ENCODE data around the gene FOXP4. TPM values are rescaled to one million over a fixed set of nuclear protein-coding genes. Genes with fewer than 3 reads are reported as not detected.

FOXP4 gene, protein sequence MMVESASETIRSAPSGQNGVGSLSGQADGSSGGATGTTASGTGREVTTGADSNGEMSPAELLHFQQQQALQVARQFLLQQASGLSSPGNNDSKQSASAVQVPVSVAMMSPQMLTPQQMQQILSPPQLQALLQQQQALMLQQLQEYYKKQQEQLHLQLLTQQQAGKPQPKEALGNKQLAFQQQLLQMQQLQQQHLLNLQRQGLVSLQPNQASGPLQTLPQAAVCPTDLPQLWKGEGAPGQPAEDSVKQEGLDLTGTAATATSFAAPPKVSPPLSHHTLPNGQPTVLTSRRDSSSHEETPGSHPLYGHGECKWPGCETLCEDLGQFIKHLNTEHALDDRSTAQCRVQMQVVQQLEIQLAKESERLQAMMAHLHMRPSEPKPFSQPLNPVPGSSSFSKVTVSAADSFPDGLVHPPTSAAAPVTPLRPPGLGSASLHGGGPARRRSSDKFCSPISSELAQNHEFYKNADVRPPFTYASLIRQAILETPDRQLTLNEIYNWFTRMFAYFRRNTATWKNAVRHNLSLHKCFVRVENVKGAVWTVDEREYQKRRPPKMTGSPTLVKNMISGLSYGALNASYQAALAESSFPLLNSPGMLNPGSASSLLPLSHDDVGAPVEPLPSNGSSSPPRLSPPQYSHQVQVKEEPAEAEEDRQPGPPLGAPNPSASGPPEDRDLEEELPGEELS
- total RNA-seq, result 3.5 TPM

DNA sequence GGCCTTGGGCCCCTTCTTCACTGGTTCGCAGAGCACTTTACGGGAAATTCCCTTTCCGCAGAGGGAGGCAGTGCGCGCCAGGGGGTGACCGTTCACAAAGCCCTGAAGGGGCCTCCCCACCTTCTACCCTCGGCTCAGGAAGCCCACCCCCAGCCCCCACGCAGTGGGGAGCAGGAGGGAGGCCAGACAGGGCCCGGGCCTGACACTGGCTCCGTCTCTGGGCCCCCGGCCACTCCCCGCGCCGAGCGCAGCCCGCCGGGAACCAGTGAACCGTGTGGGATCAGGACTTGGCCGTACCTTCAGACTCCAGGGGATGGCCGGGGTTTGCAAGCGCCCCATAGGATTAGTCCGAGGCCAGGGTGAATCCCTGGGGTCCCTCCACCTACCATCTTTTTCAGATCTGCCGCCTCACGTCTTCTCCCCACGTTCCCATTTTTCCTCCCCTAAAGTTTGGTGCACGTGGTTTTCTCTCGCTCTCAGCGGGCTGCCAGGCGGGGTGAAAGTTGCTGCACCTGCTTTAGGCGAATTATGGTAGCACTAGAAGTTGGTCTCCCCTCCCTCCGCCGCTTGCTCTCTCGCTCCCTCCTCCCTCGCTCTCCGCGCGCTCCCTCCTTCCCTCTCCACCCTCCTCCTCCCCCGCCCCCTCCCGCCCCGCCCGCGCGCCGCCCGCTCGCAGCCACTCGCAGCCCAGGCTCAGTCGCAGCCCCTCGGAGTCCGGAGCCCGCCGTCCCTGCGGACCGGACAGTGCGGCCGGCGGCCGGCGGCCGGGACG, at the start of gene FOXP4:
TSS of gene FOXP4 (plus strand) at position 679 of the 772 bp plus-strand sequence. CDS start 19,380 bp downstream, outside the sequence.
- H3K9me3 ChIP-seq (ENCODE audit: low read depth, low read length), result no peaks in the 10 kb centered on the region
- H3K4me1 ChIP-seq (ENCODE audit: insufficient read depth, low read length), result peaks cover 33% of the 10 kb centered on the region
- peak within 1 kb of the TSS; percentile 48 for H3K4me3 ChIP-seq (ENCODE audit: low read length)
- H3K27me3 ChIP-seq (ENCODE audit: insufficient read depth, low read length), result peaks cover 27% of the 10 kb centered on the region

DNA sequence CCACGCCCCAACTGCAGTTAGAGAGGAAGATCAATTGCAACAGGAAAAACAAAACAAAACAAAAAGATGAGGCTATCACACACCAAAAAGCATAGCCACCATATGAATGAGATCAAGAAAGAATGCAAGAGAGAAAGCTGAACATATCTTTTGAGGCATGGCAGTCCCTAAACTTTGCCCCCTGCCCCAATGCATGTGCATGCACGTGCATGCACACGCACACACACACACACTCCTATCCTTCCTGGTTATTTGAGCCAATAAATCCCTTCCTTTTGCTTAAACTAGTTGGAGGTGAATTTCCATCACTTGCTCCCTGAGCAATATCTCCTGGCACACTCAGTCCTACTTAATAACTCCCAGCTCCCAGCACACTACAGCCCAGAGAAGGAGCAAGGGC, 48.6 kb upstream of the FOXP4 start:
- H3K4me1 ChIP-seq (ENCODE audit: insufficient read depth, low read length), result no peaks in the 10 kb centered on the region
- H3K27me3 ChIP-seq (ENCODE audit: insufficient read depth, low read length), result peaks cover 10% of the 10 kb centered on the region
- H3K9me3 ChIP-seq (ENCODE audit: low read depth, low read length), result no peaks in the 10 kb centered on the region
- no peak overlapping the region for H3K4me3 ChIP-seq (ENCODE audit: low read length)

- Histone ChIP-seq H3K4me1 (ENCODE audit: insufficient read depth, low read length) (no peaks in the 10 kb centered on the region), H3K4me3 (ENCODE audit: low read length) (no peak overlapping the region), H3K9me3 (ENCODE audit: low read depth, low read length) (no peaks in the 10 kb centered on the region), H3K27me3 (ENCODE audit: insufficient read depth, low read length) (peaks cover 14% of the 10 kb centered on the region)
Measured at GRCh38 chr6:41497994-41498393, 48.2 kb upstream of the FOXP4 start.

- Histone ChIP-seq H3K4me1 (ENCODE audit: insufficient read depth, low read length) (peaks cover 3% of the 10 kb centered on the region), H3K27me3 (ENCODE audit: insufficient read depth, low read length) (peaks cover 23% of the 10 kb centered on the region), H3K9me3 (ENCODE audit: low read depth, low read length) (no peaks in the 10 kb centered on the region), H3K4me3 (ENCODE audit: low read length) (no peak overlapping the region)
Measured at GRCh38 chr6:41498968-41499599, 47.1 kb upstream of the FOXP4 start.

- peaks cover 35% of the 10 kb centered on the region for H3K27me3 ChIP-seq (ENCODE audit: insufficient read depth, low read length)
- H3K4me3 ChIP-seq (ENCODE audit: low read length), result no peak overlapping the region
- H3K9me3 ChIP-seq (ENCODE audit: low read depth, low read length), result no peaks in the 10 kb centered on the region
- H3K4me1 ChIP-seq (ENCODE audit: insufficient read depth, low read length), result peaks cover 16% of the 10 kb centered on the region
Measured at GRCh38 chr6:41500561-41500960, 45.6 kb upstream of the FOXP4 start.

DNA sequence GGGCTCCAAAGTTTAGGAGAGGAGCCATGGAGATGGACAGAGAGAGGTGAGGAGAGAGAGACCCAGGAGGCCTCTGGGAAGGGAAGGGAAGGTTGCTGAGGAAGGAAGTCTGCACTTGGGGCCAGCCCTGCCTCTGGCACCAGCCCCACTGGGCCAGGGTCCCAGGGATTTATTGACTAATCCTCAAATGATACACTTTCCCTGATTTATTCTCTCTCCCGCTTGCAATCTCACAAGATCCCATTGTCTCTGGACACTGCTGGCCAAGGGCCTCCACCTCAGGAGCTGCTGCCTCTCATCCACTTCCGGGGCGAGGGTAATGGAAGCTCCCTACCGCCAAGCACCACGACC, 43.6 kb upstream of the FOXP4 start:
- Histone ChIP-seq H3K4me1 (ENCODE audit: insufficient read depth, low read length) (peaks cover 18% of the 10 kb centered on the region), H3K9me3 (ENCODE audit: low read depth, low read length) (no peaks in the 10 kb centered on the region), H3K27me3 (ENCODE audit: insufficient read depth, low read length) (peaks cover 44% of the 10 kb centered on the region), H3K4me3 (ENCODE audit: low read length) (no peak overlapping the region)

- Histone ChIP-seq H3K4me1 (ENCODE audit: insufficient read depth, low read length) (peaks cover 18% of the 10 kb centered on the region), H3K9me3 (ENCODE audit: low read depth, low read length) (no peaks in the 10 kb centered on the region), H3K27me3 (ENCODE audit: insufficient read depth, low read length) (peaks cover 50% of the 10 kb centered on the region), H3K4me3 (ENCODE audit: low read length) (no peak overlapping the region)
Measured at GRCh38 chr6:41502917-41503671, 43.1 kb upstream of the FOXP4 start.

DNA sequence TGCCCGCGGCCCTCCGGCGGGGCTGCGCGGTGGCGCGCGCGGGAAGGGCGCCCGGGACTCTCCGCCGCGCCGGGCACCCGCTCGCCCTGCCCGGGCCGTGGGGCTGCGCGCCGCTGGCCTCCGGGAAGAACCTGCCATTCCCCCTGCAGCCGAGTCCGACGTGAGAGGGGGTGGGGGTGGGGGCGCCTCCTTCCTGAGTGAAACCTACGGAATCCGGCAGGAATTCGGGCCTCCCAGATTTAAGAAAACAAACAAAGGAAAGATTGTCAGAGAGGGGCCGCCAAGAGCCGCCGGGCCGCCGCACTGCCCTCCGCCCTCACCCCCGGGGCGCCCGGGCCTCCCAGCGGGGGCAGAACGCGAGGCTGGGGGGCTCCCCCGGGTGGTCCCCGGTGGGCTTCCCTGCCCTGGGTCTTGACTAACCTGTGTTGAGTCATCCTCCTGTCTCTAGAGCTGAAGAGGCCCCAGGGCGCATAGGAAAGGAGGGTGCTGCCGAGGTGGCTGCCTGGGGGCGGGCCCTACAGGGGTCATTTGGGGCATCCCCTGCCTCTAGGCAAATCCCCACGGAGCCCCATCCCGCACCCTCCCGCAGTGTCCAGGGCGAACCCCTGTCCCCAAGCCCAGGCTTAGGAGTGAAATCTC, 42.2 kb upstream of the FOXP4 start:
- Histone ChIP-seq H3K27me3 (ENCODE audit: insufficient read depth, low read length) (peaks cover 51% of the 10 kb centered on the region), H3K4me1 (ENCODE audit: insufficient read depth, low read length) (peaks cover 18% of the 10 kb centered on the region), H3K4me3 (ENCODE audit: low read length) (no peak overlapping the region), H3K9me3 (ENCODE audit: low read depth, low read length) (no peaks in the 10 kb centered on the region)

DNA sequence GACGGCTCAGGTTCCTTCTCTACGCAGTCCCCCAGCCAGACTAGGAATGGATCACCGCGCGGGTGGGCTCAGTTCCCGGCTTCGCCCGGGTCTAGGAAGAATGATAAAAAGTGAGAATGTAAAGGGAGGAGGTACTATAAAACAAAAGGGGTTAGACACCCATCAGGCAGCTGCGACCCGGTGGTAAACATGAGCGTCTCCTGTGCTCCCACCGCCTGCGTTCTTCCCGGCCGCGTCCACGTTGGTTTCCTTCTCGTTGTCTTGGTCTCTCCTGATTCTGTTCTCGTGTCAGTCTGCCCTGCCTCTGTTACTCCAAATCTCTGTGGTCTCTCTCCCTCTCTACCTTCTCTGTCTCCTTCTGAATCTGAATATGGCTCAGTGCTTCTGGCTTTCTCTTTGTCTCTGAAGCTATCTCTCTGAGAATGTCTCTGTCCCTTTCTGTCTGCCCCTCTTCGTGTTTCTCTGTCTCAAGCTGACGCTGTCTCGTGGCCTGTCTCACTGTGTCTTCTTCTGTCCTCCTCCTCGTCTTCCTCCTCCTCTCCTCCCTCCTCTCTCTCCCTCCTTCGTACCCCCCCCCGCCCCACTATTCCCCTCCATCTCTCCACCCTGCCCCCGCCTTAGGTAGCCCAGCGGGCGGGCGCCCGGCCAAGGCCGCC, 41.6 kb upstream of the FOXP4 start:
- no peaks in the 10 kb centered on the region for H3K9me3 ChIP-seq (ENCODE audit: low read depth, low read length)

DNA sequence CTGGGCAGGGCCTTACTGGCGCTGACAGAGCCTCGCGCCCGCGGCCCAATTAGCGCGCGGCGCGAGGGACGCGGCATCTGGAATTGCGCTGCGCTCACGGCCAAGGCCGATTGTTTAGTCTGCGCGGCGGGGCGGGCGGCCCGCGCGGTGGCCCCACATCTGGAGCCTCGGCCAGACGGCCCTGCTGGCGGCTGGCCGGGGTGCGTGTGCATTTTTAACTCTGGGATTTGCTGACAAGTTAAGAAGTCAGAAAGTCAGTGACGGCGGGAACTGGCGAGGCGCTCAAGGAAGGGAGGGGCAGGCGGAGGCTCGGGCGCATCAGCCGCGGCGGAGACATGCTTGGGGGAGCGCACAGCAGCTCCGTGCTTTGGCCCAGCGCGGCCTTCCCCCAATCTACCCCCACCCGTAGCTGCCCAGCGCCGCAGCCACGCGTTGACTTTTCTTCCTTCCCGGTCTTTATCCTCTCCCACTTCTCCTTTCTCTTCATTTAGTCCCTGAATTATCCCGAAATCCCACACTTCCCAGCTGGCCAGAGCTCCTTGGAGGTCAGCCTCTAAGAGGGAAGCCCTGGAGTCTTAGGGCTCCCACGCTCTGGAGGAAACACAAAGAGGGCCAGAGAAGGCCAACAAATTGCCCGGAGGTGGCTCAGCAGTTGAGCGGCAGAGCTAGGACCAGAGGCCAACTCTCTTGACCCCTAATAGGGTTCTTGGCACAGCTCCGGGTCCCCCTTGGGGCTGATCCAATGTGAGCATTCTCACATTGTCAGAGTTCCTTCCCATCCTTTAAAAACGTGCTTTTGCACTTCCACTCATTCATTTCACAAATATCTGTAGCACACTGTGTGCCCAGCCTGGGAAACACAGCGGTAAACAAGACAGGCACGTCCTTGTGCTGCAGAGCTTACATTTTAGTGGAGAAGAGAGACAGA, 40.8 kb upstream of the FOXP4 start:
- H3K9me3 ChIP-seq (ENCODE audit: low read depth, low read length), result no peaks in the 10 kb centered on the region
- H3K4me3 ChIP-seq (ENCODE audit: low read length), result no peak overlapping the region
- peaks cover 51% of the 10 kb centered on the region for H3K27me3 ChIP-seq (ENCODE audit: insufficient read depth, low read length)
- peaks cover 18% of the 10 kb centered on the region for H3K4me1 ChIP-seq (ENCODE audit: insufficient read depth, low read length)

More for the DNA sequence above, 41.6 kb upstream of the FOXP4 start:
- Histone ChIP-seq H3K4me3 (ENCODE audit: low read length) (no peak overlapping the region), H3K4me1 (ENCODE audit: insufficient read depth, low read length) (peaks cover 18% of the 10 kb centered on the region), H3K27me3 (ENCODE audit: insufficient read depth, low read length) (peaks cover 51% of the 10 kb centered on the region)

DNA sequence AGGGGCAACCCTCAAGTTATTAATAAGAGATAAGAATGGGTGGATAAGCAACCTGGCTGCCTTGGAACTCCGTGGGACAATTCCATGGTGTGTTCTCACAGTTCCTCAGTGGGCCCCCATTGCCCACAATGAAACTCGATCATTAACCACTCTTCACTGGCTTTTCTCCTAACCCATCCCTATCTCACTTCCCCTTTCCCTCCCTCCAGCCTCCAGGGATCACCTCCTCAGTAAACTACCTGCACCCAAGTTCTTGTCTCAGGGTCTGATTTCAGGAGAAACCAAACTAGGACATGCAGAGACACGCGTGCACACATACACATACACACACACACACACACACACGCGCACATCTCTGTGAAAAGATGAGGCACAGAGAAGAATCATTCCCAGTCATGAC, 37.7 kb upstream of the FOXP4 start:
- H3K27me3 ChIP-seq (ENCODE audit: insufficient read depth, low read length), result peaks cover 36% of the 10 kb centered on the region
- peaks cover 18% of the 10 kb centered on the region for H3K4me1 ChIP-seq (ENCODE audit: insufficient read depth, low read length)
- no peaks in the 10 kb centered on the region for H3K9me3 ChIP-seq (ENCODE audit: low read depth, low read length)
- no peak overlapping the region for H3K4me3 ChIP-seq (ENCODE audit: low read length)

DNA sequence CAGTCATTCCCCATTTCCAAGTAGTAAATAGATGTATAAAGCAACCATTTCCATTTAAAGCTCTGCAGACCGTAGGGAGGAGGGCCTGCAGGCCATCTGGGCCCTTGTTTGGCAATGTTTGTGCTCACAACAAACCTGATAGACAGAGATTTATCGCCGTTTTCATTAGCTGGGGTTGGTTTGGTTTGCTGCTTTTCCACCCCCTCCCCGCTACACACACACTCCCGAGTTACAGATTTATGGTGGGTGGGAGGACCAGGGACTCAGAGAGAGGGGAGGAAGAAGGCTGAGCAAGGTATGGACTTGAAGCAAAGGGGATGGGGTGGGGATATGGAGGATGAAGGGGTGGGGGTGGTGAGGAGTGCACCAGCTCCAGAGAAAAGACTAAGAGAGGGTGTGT, 36.6 kb upstream of the FOXP4 start:
- Histone ChIP-seq H3K4me3 (ENCODE audit: low read length) (no peak overlapping the region), H3K27me3 (ENCODE audit: insufficient read depth, low read length) (peaks cover 27% of the 10 kb centered on the region), H3K9me3 (ENCODE audit: low read depth, low read length) (no peaks in the 10 kb centered on the region), H3K4me1 (ENCODE audit: insufficient read depth, low read length) (peaks cover 10% of the 10 kb centered on the region)

Data from mononuclear cell (primary cell).